ENCODE data around the gene PCLO.

Gene PCLO

DNA sequence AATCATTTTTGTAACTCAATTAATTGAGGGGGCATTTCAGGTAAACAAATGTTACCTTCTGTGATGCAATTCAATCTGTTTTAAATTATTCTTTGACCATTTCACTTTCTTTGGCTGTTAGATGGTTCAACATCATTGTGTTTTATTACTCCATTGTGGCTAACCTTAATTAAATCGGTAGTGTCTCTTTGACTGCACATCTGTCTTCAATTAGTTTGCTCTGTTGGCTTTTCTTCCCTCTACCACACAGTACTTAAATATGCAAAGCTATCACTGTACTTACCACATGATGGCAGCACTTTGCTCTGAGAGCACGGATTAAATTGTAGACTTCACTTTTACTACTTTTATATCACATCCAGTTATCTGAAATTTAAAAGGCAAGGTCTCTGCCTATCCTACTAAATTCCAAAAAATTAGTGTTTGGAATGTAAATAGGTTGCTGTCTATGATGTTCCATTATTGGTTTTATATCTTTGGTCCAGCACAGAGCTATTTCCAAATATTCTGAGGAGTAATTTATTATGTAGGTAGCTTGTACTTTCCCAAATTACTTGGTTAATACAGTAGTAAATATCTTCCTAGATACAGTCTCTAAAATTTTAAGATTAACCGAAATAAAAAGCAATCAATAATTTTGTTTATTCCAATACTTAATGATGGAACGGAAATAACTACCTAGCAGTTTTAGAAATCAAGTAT lies 352.0 kb downstream of the PCLO start:
- DNase-seq = no peak

DNA sequence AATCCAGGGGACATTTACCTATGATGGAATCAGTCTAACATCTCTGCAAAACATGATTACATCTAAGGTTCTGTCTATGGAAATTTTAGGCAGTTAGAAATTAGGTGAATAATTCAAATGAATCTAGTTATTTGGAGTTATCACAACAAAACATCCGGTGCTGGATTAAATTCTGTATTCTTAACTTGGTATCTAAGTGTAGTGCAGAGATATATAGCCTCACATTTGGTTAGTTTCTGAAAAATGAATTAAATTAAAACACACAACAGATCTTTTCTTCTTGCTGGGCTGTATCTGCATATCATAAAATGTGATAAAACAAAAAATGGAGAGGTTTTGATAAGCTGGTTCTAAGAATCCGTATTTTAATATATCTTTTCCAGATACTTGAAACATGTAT lies 354.1 kb downstream of the PCLO start:
- DNase-seq = no peak

DNA sequence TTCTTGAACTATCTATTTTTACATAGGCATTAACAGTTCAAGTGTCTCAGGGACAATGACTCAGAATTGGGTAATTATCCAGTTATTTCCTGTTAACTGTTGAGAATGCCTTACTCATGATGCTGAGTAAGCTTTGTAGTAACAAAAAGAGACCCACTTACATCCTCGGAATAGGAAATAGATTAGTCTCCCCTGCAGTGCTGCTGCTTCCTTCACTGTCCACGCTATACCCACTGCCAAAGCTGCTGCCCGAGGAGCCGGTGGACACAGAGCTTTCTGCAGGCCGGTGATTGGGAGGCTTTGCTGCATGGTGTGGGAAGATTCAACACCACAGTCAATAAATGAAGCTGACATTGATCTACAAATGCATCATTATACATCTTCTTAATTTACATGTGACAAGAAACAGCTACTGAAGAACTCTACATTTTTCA lies 357.1 kb downstream of the PCLO start:
- DNase-seq = no peak

DNA sequence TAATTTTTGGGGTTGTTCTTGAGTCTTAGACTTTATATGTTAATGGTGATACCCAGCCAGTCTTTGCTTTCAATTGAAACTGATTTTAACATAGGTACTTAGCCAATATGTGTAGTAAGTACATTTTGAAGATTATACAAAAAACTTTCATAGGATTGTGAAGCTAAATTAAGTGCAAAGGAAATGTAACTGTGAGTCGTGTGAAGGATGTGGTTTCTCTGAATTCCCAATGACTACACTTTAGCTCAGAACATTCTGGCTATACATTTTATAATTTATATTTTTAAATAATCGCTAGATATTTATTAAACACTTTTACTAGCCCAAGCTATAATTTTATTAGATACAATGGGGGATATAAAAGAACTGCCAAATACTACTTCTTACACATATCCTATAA lies 359.3 kb downstream of the PCLO start:
- DNase-seq = no peak

DNA sequence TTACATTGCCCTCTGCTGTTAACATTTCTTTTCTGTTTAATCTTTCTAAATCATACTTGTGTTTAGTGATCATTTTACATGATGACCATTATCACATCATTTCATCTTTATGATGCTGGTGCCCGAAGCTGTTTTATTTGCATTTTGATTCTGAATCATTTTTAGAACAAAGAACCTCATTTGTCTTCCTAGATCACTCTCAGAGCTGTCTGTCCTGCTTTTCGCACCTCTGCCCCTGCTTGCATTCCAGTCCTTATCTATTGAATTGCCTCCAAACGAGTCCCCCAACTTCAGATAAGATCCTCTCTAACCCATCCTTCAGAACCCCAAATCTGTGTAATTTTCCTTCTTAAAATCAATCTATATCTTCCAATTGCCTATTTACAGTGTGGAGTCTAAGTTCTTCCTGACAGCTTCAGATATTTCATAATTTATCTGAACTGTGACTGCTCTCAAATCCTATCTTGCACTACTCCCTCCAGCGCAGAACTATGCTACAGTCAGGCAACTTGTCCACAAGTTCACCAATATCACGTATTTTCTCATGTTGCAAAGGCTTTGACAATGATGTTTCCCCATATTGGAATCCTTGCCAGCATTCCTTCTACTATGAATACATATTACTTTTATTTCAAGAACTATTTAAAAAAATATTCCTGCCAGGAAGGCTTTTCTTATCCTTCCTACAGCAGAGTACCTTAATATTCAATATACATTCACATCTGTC lies 372.6 kb downstream of the PCLO start:
- DNase-seq = no peak

DNA sequence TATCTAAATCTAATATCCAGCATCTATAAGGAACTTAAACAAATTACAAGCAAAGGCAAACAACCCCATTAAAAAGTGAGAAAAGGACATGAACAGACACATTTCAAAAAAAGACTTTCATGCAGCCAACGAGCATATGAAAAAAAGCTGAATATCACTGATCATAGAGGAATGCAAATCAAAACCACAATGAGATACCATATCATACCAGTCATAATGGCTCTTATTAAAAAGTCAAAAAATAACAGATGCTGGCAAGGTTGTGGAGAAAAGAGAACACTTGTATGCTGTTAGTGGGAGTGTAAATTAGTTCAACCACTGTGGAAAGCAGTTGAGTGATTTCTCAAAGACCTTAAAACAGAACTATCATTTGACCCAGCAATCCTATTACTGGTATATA lies 384.7 kb downstream of the PCLO start:
- DNase-seq = no peak

DNA sequence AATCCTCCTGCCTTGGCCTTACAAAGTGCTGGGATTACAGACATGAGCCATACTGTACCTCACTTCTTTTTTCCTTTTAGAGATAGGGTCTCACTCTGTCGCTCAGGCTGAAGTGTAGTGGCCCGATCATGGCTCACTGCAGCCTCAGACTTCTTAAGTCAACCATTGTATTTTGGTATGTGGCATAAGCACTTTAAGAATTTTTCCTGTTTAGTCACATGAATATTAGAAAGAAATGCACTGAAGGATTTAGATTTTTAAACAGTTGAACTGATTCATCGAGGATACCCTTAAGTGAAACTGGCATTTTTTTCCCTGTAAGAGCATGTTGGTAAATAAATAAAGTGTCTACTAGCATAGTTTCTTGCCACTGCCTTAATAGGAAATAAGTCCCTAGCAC lies 399.8 kb downstream of the PCLO start:
- DNase-seq = no peak

DNA sequence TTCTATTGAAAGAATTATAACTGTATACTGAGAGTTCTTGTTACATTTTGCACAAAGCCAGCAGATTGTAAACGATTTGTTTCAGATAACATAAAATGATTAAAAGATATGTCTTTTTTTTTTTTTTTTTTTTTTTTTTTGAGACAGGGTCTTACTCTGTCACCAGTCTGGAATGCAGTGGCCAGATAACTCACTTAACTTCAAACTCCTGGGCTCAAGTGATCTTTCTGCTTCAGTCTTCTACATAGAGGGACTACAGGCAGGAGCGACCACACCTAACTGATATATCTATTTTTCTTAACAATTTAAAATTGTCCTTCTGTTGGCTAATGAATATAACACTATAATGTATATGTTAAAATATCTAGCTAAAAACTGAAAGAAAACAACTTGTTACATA lies 401.9 kb downstream of the PCLO start:
- no peak for DNase-seq

DNA sequence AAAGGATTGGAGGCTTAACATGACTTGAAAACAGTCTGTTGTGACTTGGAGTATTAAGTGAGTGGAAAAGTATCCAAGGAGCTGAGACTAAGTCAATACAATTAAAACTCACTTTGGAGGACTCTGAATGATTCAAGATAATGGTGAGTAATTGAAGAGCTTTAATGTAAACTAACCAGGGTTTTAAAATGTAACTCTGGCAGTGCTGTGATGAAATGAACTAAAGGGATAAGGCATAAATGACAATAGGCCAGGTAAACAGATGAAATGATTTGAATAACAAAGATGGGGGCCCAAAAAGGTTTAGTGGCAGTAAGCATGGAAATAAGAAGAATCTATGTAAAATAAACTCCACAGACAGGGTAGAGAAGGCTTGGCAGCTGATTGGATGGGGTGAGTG lies 402.6 kb downstream of the PCLO start:
- DNase-seq = no peak

DNA sequence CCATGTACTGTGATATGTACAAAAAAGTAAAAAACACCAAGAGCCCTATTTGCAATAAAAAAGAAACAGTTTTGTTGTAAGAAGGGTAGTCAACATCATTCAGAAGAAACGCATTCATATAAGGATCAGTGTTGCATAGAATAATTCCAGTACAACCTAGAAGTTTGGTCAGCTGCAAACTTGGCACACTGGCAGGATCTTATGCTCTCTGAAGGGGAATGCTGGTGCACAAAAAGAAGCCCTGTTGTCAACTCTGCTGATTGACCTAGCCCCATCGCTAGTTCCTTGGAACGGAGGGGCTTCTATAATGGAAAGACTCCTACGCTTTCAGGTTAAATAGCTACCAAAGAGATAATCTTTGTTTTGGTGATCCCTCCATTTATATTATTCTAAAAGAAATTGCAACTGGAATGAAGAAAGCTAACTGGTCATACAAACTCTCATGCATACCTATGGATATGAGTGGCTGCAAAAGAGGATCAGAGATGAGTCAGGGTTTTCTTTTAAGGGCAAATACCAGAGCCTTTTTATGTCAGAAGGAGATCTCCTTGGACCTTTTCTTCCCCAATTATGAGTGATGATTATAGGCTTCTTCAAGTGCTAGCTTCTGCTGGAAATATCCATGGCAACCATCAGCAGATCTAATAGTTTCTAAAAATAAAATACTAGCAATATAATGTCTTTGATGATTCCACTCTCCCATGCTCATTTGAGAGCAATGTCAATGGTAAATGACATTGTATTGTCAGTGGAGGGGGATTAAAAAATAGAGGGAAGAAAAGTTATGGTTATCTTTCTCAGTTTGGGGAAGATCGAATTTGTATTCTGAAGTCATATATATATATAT lies 406.8 kb downstream of the PCLO start:
- no peak for DNase-seq

DNA sequence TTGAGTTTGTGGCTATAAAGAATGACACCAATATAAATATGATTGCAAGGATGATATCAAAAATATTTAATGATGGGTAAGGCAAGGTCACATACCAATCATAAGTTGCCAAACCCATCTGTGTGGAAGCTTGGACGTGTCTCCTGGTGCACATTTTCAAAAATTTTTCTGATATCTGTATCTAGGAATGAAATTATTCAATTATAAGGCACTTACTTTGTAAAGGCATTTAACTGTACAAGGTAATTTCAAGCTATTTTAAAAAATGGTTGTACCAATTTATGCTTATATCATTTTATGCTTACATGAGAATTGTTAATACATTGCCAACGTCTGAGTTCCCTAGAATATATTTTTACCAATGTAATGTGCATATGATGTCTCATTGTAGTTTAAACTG lies 412.7 kb downstream of the PCLO start:
- no peak for DNase-seq

DNA sequence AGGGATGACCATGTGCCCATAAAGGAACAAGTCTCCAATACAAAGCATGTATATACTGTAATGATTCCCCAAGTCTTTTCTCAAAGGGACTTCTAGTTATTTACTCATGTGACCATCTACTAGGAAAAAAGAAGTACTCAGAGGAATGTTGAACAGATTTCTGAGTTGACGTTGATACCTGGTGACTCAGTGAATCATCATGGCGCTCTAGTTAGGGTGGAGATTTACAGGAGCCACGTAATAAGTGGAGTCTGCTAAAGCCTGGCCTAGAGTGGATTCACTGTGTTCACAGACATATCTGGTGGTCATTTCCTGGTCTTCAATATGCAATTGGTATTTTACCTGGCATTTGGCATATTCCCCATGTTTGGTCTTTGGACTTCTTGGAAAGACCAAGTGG lies 416.9 kb downstream of the PCLO start:
- DNase-seq = no peak

DNA sequence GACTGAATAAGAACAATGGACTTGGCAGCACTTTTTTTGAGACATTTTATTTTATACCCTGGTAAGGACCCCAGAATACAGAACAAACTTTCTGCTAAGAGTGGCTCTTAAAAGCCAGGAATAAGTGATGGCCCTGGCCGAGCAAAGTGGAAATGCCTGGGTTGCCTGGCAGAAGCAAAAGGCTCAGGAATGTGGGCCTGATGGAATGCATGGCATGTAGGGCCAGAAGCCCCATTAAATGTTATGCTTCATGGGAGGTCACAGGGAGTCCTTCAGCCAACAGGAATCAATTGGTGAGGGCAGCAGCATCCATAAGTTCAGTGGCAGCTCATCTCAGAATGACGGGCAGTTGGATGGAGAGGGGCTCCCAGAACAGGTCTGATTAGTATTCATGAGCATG lies 417.6 kb downstream of the PCLO start:
- DNase-seq = no peak

DNA sequence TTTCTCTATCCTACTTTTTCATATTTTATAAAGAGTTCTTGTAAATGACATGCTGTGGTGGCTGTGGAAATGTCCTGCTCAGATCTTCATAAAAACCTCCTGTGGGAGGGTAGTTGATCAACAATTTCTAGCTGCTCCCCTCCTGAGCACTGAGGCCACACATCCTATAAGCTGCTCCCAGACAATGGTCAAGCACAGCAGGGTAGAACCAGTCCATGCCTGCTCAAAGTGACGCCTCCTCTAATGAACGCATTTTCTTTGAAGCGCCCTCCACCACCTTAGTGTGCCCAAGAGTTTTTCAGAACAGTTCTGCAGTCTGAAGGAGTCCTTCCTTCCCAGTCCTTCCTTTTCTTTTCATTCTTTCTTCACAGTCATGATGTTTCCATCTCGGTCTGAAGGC lies 420.5 kb downstream of the PCLO start:
- no peak for DNase-seq

DNA sequence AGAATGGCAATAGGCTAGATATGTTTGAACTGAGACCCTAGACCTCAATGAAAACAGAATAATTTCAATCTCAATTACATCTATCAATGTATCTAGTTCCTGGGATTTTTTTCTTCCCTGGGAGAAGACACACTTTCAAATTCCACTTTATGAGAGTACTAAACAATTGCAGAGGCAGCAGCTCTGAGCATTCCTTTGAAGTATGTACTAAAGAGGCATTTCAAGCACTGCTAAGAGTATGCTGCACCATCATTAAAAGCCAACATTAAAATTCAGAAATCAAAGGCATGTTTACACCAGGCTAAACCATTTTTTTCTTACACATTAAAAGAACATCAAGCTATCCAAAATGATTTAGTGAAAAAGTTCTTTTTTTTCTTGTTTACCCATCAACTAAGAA lies 421.2 kb downstream of the PCLO start:
- DNase-seq = no peak

DNA sequence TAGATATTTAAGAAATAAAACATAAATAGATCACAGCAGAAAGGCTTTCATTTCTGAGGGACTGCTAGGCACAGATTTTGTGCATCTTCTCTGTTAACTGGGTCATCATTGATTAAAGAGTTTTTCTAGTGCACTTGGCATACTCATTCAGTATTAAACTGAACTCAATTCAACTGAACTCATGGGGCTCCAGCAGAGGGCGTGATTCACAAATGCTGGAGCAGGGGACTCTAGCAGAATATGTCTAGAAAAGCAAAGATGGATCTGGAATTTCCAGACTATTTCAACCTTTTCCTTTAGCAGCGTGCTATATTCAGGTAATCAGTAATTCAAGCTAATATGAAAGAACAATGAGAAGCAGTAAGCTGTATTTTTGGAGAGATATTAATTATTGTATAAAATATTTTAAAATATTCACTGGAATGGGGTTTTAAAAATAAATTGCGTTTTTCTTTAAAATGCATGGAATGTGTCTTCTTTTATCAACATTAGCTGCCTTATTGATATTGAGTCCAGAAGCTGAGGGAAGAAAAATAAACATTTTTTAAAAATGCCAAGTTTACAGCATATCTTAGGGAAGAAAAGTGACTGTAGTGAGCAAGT lies 422.3 kb downstream of the PCLO start:
- no peak for DNase-seq

DNA sequence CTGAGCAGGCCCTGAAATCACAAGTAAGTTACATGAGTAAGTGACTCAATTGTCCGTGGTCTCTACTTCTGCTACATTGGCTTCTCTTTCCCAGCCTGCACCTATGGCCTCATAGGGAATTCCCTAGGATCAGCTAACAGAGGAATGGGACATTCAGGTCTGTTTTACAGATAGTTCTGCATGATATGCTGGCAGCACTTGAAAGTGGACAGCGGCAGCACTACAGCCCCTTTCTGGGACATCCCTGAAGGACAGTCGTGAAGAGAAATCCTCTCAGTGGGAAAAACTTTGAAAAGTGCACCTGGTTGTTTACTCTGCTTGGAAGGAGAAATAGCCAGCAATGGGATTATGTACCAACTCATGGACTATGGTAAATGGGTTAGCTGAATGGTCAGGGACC lies 426.1 kb downstream of the PCLO start:
- DNase-seq = no peak

DNA sequence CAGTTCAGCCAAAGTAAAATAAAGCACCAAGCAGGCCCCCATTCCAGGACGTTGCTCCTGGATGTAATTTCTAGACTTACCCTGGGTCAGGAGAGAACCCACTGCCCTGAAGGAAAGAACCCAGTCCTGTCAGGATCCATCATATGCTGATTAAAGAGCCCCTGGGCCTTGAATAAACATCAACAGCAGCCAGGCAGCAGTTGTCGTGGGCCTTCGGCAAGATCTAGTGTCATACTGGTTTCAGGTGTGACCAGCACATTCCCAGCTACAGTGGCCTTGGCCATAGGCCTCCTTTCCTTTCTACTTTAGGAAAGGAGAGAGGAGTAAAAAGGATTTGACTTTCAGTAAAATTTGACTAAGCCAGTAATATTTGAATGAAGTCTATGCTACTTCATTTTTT lies 430.0 kb downstream of the PCLO start:
- DNase-seq = no peak

DNA sequence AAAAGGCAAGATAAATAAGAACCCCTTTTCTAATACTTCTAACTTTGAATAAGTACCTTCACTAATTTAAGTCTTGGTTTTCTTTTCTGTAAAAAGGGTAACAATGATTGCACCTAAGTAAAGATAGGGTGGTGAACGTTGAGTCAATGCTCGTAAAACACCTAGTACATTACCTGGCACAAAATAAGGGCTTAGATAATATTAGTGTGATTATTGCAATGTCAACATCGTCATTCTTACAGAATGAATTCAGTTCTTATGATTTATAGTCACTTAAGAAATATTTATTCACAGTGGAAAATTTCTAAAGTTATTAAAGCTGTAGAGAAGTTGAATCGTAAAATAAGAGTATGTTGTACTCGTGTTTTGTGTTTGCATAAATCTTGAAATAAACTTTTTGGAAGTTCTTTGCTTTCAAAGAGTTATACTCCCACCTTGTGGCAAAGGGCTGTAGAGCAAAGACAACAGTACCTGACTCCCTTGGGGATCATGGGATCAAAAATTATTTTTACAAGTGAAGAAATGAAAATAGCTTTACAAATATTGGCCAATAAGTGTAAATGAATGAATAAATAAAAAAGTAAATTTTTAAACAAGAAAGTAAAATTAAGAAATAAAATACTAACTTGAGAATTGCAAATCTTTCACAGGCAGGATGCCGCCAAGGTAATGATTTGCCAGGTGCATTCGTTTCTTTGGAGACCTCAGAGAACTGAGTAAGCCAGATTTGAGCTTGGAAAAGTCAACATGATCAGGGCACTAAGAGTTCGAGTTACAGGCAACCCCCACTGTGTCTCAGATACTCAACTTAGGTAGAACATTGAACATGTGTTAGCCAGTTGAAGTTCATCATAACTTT lies 433.3 kb downstream of the PCLO start:
- DNase-seq = no peak

DNA sequence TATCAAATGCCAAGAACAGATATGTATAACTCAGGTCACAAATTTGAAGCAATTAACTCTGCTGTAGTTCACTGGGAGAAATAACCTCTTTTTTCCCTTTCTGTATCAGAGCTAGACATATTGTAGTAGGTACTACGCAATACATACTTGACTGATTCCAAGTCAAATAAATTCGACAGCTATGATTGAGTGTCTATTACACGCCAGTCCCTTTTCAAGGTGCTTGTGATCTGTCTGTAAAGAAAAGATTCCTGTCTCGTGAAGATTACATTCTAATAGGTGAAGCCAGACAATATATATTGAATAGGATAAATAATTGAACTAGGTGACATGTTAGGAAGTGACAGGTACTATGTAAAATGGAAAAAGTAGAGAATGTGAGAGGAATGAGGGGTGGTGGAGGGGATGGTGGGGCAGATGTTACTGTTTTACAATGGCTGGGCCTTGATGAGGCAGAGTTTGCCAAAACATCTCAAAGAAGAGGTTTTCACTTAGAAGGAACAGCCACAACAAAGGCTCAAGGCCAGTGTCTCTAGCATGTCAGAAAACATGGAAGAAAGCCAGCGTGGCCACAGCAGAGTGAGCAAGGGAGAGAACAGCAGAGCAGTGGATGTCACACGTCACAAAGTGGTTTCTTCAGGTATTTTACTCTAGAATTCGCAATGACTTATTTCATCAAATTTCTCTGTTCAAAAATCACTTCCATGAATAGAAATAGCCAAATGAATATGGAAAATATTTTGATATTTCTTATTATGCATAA lies 436.5 kb downstream of the PCLO start:
- DNase-seq = no peak

DNA sequence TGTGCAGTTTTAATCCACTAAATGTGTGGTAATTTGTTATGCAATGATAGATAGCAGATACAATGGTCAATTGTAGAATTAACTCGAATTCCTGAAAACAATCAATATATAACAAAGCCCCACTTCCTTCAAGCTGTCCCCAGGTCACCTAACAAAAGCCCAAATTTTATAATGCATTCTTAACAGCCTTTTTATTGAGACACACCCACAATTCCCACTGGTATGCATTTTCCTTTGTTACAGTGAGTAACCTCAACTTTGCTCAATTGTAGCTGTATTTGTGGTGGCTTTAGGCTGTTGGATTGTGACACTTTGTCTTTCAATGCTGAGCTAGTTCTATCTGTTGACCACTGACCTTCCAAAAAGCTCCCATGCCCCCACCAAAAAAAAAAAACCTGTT lies 439.3 kb downstream of the PCLO start:
- DNase-seq = no peak

DNA sequence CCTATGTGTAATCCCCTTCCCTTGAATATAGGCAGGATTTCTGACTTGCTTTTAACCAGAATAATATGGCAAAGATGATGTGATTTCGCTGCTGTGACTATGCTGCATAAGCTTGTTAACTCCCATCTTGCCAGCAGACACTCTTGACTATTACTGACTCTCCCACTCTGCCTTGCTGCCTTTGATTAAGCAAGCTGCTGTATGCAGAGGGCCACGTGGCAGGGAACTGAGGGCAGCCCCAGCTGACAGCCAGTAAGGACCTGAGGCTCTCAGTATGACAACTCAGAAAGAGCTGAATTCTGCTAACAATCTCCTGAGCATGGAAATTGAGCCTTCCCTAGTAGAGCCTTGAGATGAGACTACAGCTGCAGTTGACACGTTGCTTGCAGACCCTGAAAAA lies 439.7 kb downstream of the PCLO start:
- no peak for DNase-seq
